ENCODE data around the gene THRB.

THRB gene

GRCh38 chr3:24294150-24294549 is 200.5 kb downstream of the THRB start:
- DNase-seq (ENCODE audit: low read depth): no peak
- H3K4me3 ChIP-seq (ENCODE audit: low read length): no peak overlapping the region

GRCh38 chr3:24291646-24292045 is 203.0 kb downstream of the THRB start:
- no peak for TF ChIP-seq CTCF (IDR thresholded peaks at IDR 0.05; ENCODE audit: insufficient read depth, low read depth, low read length, missing control alignments)
- no peak for DNase-seq (ENCODE audit: low read depth)

More at GRCh38 chr3:24294150-24294549, 200.5 kb downstream of the THRB start:
- no peak for TF ChIP-seq CTCF (IDR thresholded peaks at IDR 0.05; ENCODE audit: insufficient read depth, low read depth, low read length, missing control alignments)

GRCh38 chr3:24290596-24290995 is 204.1 kb downstream of the THRB start:
- no peak overlapping the region for H3K4me3 ChIP-seq (ENCODE audit: low read length)
- DNase-seq (ENCODE audit: low read depth): no peak
- no peak for TF ChIP-seq CTCF (IDR thresholded peaks at IDR 0.05; ENCODE audit: insufficient read depth, low read depth, low read length, missing control alignments)

More at GRCh38 chr3:24291646-24292045, 203.0 kb downstream of the THRB start:
- H3K4me3 ChIP-seq (ENCODE audit: low read length): no peak overlapping the region

GRCh38 chr3:24288496-24289236 is 206.0 kb downstream of the THRB start:
- no peak for DNase-seq (ENCODE audit: low read depth)
- H3K4me3 ChIP-seq (ENCODE audit: low read length): no peak overlapping the region
- no peak for TF ChIP-seq CTCF (IDR thresholded peaks at IDR 0.05; ENCODE audit: insufficient read depth, low read depth, low read length, missing control alignments)

GRCh38 chr3:24287755-24288450 is 206.7 kb downstream of the THRB start:
- DNase-seq (ENCODE audit: low read depth): no peak
- H3K4me3 ChIP-seq (ENCODE audit: low read length): no peak overlapping the region
- TF ChIP-seq CTCF (IDR thresholded peaks at IDR 0.05; ENCODE audit: insufficient read depth, low read depth, low read length, missing control alignments): no peak

GRCh38 chr3:24286405-24286804 is 208.2 kb downstream of the THRB start:
- no peak for DNase-seq (ENCODE audit: low read depth)
- TF ChIP-seq CTCF (IDR thresholded peaks at IDR 0.05; ENCODE audit: insufficient read depth, low read depth, low read length, missing control alignments): no peak
- H3K4me3 ChIP-seq (ENCODE audit: low read length): no peak overlapping the region
